Vagina (tissue), 2 donors: Measurements from ENCODE around the gene PRODH. TPM values are rescaled to one million over a fixed set of nuclear protein-coding genes. Genes with fewer than 3 reads are reported as not detected.
"Not testable (repeated sequence)": the region's sequence is repeated elsewhere in the genome, so short reads cannot be mapped to it uniquely, and the experiment has no call there.

Experiments
- DNase-seq, 2 donors: peaks; one replicate each; pipeline ENCODE4 v3.0.0-alpha.2; 2017; ENCODE audit errors: extremely low spot score in 2 of 2
- H3K27ac ChIP-seq: fragments of 200-600 bp; sonication (generic); one replicate; pipeline ENCODE4 v1.5.1; 2019
- H3K27me3 ChIP-seq: fragments of 200-600 bp; sonication (generic); one replicate; pipeline ENCODE4 v1.5.1; 2019
- H3K36me3 ChIP-seq, 2 donors: fragments of 200-600 bp; sonication (generic); one replicate each; pipeline ENCODE4 v1.5.1; 2017 to 2019
- H3K4me1 ChIP-seq: fragments of 200-600 bp; sonication (generic); one replicate; pipeline ENCODE4 v1.5.1; 2019
- H3K4me3 ChIP-seq, 2 donors: fragments of 200-600 bp; sonication (generic); 1 replicate in 1 of 2; 2 replicates in 1 of 2; pipeline ENCODE4 v1.5.1; 2016 to 2019
- H3K9me3 ChIP-seq: fragments of 200-600 bp; sonication (generic); one replicate; pipeline ENCODE4 v1.5.1; 2019
- CTCF ChIP-seq, 3 experiments: fragments of 450-650 bp in 2 of 3; fragments of 200-600 bp in 1 of 3; sonication (generic) in 1 of 3; IDR thresholded peaks; one replicate each; pipeline ENCODE4 v1.5.1; 2017 to 2019; ENCODE audit warnings: antibody characterized with exemption in 3 of 3, mild to moderate bottlenecking in 2 of 3, moderate library complexity in 2 of 3
- POLR2A ChIP-seq, 2 donors: fragments of 450-650 bp; IDR thresholded peaks; one replicate each; pipeline ENCODE4 v1.6.1; 2017; ENCODE audit warnings: antibody characterized with exemption in 2 of 2, mild to moderate bottlenecking in 2 of 2, moderate library complexity in 2 of 2
- POLR2AphosphoS5 ChIP-seq, 2 donors: sonication (generic); formaldehyde crosslinking; IDR thresholded peaks; one replicate each; pipeline ENCODE4 v1.9.0; 2017; ENCODE audit warnings: antibody characterized with exemption in 2 of 2, mild to moderate bottlenecking in 2 of 2, low read depth in 1 of 2; ENCODE audit not compliant: insufficient read depth in 1 of 2
- intact Hi-C: fragments of 100-400 bp; cut with DNase I; formaldehyde crosslinking; loops from one replicate; pipeline ENCODE4 v1.15.1; 2023
- total RNA-seq: library from RNA; depleted of rRNA; stranded (reverse); fragments of >200 nt; gene quantifications from one replicate; pipeline ENCODE4 v1.2.3, GENCODE V29; 2016

The PRODH gene
- total RNA-seq, 1 donor from 2014 or later = 17.4 TPM

- peaks cover 14% of the 10 kb centered on the region for H3K4me1 ChIP-seq
- H3K27ac ChIP-seq = no peak overlapping the region
- no peak overlapping the region for H3K4me3 ChIP-seq
- H3K9me3 ChIP-seq = no peaks in the 10 kb centered on the region
- no peaks in the 10 kb centered on the region for H3K36me3 ChIP-seq
- DNase-seq = no peak
- intact Hi-C loops = no loop called here
- no peaks in the 10 kb centered on the region for H3K27me3 ChIP-seq
- TF ChIP-seq POLR2AphosphoS5 (IDR thresholded peaks at IDR 0.05; ENCODE audit: insufficient read depth in 1 of 2, low read depth in 1 of 2) = no peak
Observed at GRCh38 chr22:18966748-18967147, 30.7 kb upstream of the PRODH start.

- Histone ChIP-seq H3K36me3 (no peaks in the 10 kb centered on the region), H3K27ac (no peak overlapping the region), H3K4me1 (peaks cover 10% of the 10 kb centered on the region), H3K4me3 (no peak overlapping the region), H3K9me3 (no peaks in the 10 kb centered on the region), H3K27me3 (no peaks in the 10 kb centered on the region)
- no peak for DNase-seq
- no peak for TF ChIP-seq POLR2A (IDR thresholded peaks at IDR 0.05)
- intact Hi-C loops = no loop called here
Observed at GRCh38 chr22:18965526-18966421, 29.7 kb upstream of the PRODH start.

- H3K9me3 ChIP-seq, H3K4me1 ChIP-seq, DNase-seq, H3K27ac ChIP-seq, intact Hi-C loops, H3K36me3 ChIP-seq, H3K27me3 ChIP-seq, H3K4me3 ChIP-seq: not testable (repeated sequence)
Observed at GRCh38 chr22:18964501-18965265, 28.6 kb upstream of the PRODH start.

GRCh38 chr22:18964051-18964450 is 28.0 kb upstream of the PRODH start:
- DNase-seq, H3K27ac ChIP-seq, H3K4me3 ChIP-seq, H3K36me3 ChIP-seq, H3K4me1 ChIP-seq, intact Hi-C loops, H3K27me3 ChIP-seq, H3K9me3 ChIP-seq: not testable (repeated sequence)

- Histone ChIP-seq H3K27ac (no peak overlapping the region), H3K9me3 (no peaks in the 10 kb centered on the region), H3K4me3 (no peak overlapping the region), H3K4me1 (no peaks in the 10 kb centered on the region), H3K27me3 (no peaks in the 10 kb centered on the region), H3K36me3 (no peaks in the 10 kb centered on the region)
- intact Hi-C loops = no loop called here
- DNase-seq = no peak
- TF ChIP-seq POLR2AphosphoS5 (IDR thresholded peaks at IDR 0.05; ENCODE audit: insufficient read depth in 1 of 2, low read depth in 1 of 2) = no peak
- TF ChIP-seq POLR2A (IDR thresholded peaks at IDR 0.05) = no peak
- no peak for TF ChIP-seq CTCF (IDR thresholded peaks at IDR 0.05)
Observed at GRCh38 chr22:18962308-18962635, 26.2 kb upstream of the PRODH start.

- H3K27me3 ChIP-seq, H3K9me3 ChIP-seq, intact Hi-C loops, H3K27ac ChIP-seq, DNase-seq, H3K36me3 ChIP-seq, H3K4me3 ChIP-seq, H3K4me1 ChIP-seq: not testable (repeated sequence)
Observed at GRCh38 chr22:18961632-18962307, 25.7 kb upstream of the PRODH start.

- DNase-seq, intact Hi-C loops, H3K9me3 ChIP-seq, H3K36me3 ChIP-seq, H3K4me3 ChIP-seq, H3K27me3 ChIP-seq, H3K4me1 ChIP-seq, H3K27ac ChIP-seq: not testable (repeated sequence)
Observed at GRCh38 chr22:18961201-18961600, 25.1 kb upstream of the PRODH start.

- H3K4me3 ChIP-seq, H3K4me1 ChIP-seq, DNase-seq, H3K27ac ChIP-seq, H3K27me3 ChIP-seq, intact Hi-C loops, H3K9me3 ChIP-seq, H3K36me3 ChIP-seq: not testable (repeated sequence)
Observed at GRCh38 chr22:18960166-18960820, 24.2 kb upstream of the PRODH start.

- H3K4me1 ChIP-seq, H3K4me3 ChIP-seq, intact Hi-C loops, H3K36me3 ChIP-seq, H3K27me3 ChIP-seq, DNase-seq, H3K27ac ChIP-seq, H3K9me3 ChIP-seq: not testable (repeated sequence)
Observed at GRCh38 chr22:18959741-18960140, 23.6 kb upstream of the PRODH start.

- H3K27me3 ChIP-seq, H3K9me3 ChIP-seq, intact Hi-C loops, H3K27ac ChIP-seq, DNase-seq, H3K4me1 ChIP-seq, H3K36me3 ChIP-seq, H3K4me3 ChIP-seq: not testable (repeated sequence)
Observed at GRCh38 chr22:18959266-18959665, 23.2 kb upstream of the PRODH start.

- DNase-seq, intact Hi-C loops, H3K9me3 ChIP-seq, H3K4me3 ChIP-seq, H3K4me1 ChIP-seq, H3K27ac ChIP-seq, H3K36me3 ChIP-seq, H3K27me3 ChIP-seq: not testable (repeated sequence)
Observed at GRCh38 chr22:18958738-18959137, 22.6 kb upstream of the PRODH start.
